Panc1 (cell line): Measurements from ENCODE around the gene ITGAD. TPM values are rescaled to one million over a fixed set of nuclear protein-coding genes. Genes with fewer than 3 reads are reported as not detected.
"Not testable (repeated sequence)": the region's sequence is repeated elsewhere in the genome, so short reads cannot be mapped to it uniquely, and the experiment has no call there.

Source experiments
- ATAC-seq: fragments of 200-7000 bp; cut with Tn5 transposase; 2 replicates; pipeline ENCODE4 v1.9.1; 2020; ENCODE audit warnings: mild to moderate bottlenecking, moderate library complexity
- BruUV-seq: library from RNA; stranded (reverse); fragments of 400-500 nt; replicated peaks from 2 replicates; lab custom pipeline; 2021; lab: Mats Ljungman, UMichigan
- CTCF ChIA-PET: fragments of 300-600 bp; sonication (Branson Sonifier 250); formaldehyde crosslinking; loops from one replicate; lab custom pipeline; 2022; ENCODE audit warnings: antibody characterized with exemption; lab: Charles Lee
- POLR2A ChIA-PET: fragments of 300-600 bp; sonication (Branson Sonifier 250); formaldehyde crosslinking; loops from one replicate; lab custom pipeline; 2022; ENCODE audit warnings: antibody characterized with exemption; lab: Charles Lee
- DNase-seq: peaks from one replicate; pipeline ENCODE4 v3.0.0-alpha.2; 2010; ENCODE audit warnings: low read depth, low spot score
- H3K27ac ChIP-seq: 2 replicates; pipeline ENCODE4 v1.5.1; 2011; ENCODE audit warnings: mild to moderate bottlenecking, low read length, inconsistent platforms
- H3K27me3 ChIP-seq: fragments of 200-500 bp; sonication (Bioruptor generic); 2 replicates; pipeline ENCODE4 v1.6.0; 2014; ENCODE audit warnings: low read length, inconsistent platforms; ENCODE audit not compliant: control insufficient read depth, insufficient read depth
- H3K36me3 ChIP-seq: fragments of 200-500 bp; sonication (Bioruptor generic); 2 replicates; pipeline ENCODE4 v1.5.1; 2014; ENCODE audit warnings: inconsistent platforms, mild to moderate bottlenecking, low read length, moderate library complexity; ENCODE audit not compliant: control insufficient read depth, insufficient read depth
- H3K4me1 ChIP-seq: 2 replicates; pipeline ENCODE4 v1.5.1; 2011; ENCODE audit warnings: inconsistent platforms, mild to moderate bottlenecking, low read length, moderate library complexity; ENCODE audit not compliant: control insufficient read depth, insufficient read depth
- H3K4me3 ChIP-seq, 2 experiments: 2 replicates each; pipeline ENCODE4 v1.5.1; 2011 to 2012; ENCODE audit warnings: low read depth in 2 of 2, low read length in 2 of 2, mild to moderate bottlenecking in 2 of 2, inconsistent platforms in 1 of 2, moderate library complexity in 1 of 2
- H3K9me3 ChIP-seq: fragments of 200-500 bp; sonication (Bioruptor generic); 2 replicates; pipeline ENCODE4 v1.5.1; 2014; ENCODE audit warnings: low read depth, mild to moderate bottlenecking, inconsistent platforms, low read length, moderate library complexity; ENCODE audit not compliant: control insufficient read depth, insufficient read depth
- POLR2AphosphoS5 ChIP-seq: IDR thresholded peaks from 2 replicates; pipeline ENCODE4 v1.6.1; 2012; ENCODE audit warnings: mild to moderate bottlenecking, low read depth, low read length, moderate library complexity
- SIN3A ChIP-seq: IDR thresholded peaks from 2 replicates; pipeline ENCODE4 v1.6.1; 2012; ENCODE audit warnings: low read depth, mild to moderate bottlenecking, low read length, moderate library complexity, borderline replicate concordance; ENCODE audit not compliant: insufficient read depth
- TCF7L2 ChIP-seq: IDR thresholded peaks from 2 replicates; pipeline ENCODE4 v1.6.1; 2011; ENCODE audit warnings: mild to moderate bottlenecking, low read depth, low read length, inconsistent platforms
- in situ Hi-C: cut with HindIII; loops from 2 replicates; pipeline ENCODE4 v1.10.0; 2016; ENCODE audit warnings: low sequenced_read_pairs, low pct_unique_long_range_greater_than_20kb
- intact Hi-C: fragments of 100-400 bp; cut with micrococcal nuclease; formaldehyde crosslinking; loops from one replicate; pipeline ENCODE4 v1.10.0; 2022; ENCODE audit not compliant: unreplicated experiment
- total RNA-seq: library from RNA; stranded (reverse); gene quantifications from one replicate; pipeline ENCODE4 v1.2.1, GENCODE V29; 2021; ENCODE audit not compliant: unreplicated experiment
- TF ChIP-seq, protein P1 (sequence below): fragments of 450-650 bp; IDR thresholded peaks from 2 replicates; pipeline ENCODE4 v1.5.1; 2017; ENCODE audit warnings: mild to moderate bottlenecking
- TF ChIP-seq, protein P2 (sequence below), 2 experiments: IDR thresholded peaks; 2 replicates each; pipeline ENCODE4 v1.6.1; 2011 to 2012; ENCODE audit warnings: low read depth in 2 of 2, control low read depth in 1 of 2, low read length in 1 of 2, mild to moderate bottlenecking in 1 of 2, moderate library complexity in 1 of 2; ENCODE audit not compliant: insufficient read depth in 1 of 2

The ITGAD gene
- total RNA-seq, 1 experiment from 2014 or later = not detected

DNA sequence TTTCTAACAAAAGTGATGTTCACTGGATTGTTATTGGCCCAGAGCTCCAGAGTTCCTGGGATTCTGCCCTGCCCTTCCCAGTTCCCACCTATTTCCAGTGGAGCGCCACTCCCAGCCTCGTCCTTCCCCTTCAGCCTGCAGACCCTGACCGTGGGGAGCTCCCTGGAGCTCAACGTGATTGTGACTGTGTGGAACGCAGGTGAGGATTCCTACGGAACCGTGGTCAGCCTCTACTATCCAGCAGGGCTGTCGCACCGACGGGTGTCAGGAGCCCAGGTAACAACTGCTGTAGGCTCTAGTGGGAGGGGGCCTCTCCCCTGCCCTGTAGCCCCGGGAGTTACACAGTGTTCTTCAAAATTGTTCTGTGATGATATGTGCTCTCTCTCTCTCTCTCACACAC, 23.2 kb downstream of the ITGAD start:
- in situ Hi-C loops = no loop called here
- Histone ChIP-seq H3K27ac (no peak overlapping the region), H3K9me3 (no peaks in the 10 kb centered on the region), H3K27me3 (no peaks in the 10 kb centered on the region), H3K36me3 (no peaks in the 10 kb centered on the region), H3K4me1 (no peaks in the 10 kb centered on the region), H3K4me3 (no peak overlapping the region)
- no peak for DNase-seq
- no peak for ATAC-seq
- CTCF ChIA-PET = interaction anchor here (0.5 kb wide), 1 partner anchor 361 kb away, joined by 4 read pairs; no protein-coding TSS in a partner anchor
- intact Hi-C loops = no loop called here
- POLR2A ChIA-PET = no interaction called here
- no TSS peak for BruUV-seq
- TF ChIP-seq, protein P1, sequence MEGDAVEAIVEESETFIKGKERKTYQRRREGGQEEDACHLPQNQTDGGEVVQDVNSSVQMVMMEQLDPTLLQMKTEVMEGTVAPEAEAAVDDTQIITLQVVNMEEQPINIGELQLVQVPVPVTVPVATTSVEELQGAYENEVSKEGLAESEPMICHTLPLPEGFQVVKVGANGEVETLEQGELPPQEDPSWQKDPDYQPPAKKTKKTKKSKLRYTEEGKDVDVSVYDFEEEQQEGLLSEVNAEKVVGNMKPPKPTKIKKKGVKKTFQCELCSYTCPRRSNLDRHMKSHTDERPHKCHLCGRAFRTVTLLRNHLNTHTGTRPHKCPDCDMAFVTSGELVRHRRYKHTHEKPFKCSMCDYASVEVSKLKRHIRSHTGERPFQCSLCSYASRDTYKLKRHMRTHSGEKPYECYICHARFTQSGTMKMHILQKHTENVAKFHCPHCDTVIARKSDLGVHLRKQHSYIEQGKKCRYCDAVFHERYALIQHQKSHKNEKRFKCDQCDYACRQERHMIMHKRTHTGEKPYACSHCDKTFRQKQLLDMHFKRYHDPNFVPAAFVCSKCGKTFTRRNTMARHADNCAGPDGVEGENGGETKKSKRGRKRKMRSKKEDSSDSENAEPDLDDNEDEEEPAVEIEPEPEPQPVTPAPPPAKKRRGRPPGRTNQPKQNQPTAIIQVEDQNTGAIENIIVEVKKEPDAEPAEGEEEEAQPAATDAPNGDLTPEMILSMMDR = no peak
- TF ChIP-seq, protein P2, sequence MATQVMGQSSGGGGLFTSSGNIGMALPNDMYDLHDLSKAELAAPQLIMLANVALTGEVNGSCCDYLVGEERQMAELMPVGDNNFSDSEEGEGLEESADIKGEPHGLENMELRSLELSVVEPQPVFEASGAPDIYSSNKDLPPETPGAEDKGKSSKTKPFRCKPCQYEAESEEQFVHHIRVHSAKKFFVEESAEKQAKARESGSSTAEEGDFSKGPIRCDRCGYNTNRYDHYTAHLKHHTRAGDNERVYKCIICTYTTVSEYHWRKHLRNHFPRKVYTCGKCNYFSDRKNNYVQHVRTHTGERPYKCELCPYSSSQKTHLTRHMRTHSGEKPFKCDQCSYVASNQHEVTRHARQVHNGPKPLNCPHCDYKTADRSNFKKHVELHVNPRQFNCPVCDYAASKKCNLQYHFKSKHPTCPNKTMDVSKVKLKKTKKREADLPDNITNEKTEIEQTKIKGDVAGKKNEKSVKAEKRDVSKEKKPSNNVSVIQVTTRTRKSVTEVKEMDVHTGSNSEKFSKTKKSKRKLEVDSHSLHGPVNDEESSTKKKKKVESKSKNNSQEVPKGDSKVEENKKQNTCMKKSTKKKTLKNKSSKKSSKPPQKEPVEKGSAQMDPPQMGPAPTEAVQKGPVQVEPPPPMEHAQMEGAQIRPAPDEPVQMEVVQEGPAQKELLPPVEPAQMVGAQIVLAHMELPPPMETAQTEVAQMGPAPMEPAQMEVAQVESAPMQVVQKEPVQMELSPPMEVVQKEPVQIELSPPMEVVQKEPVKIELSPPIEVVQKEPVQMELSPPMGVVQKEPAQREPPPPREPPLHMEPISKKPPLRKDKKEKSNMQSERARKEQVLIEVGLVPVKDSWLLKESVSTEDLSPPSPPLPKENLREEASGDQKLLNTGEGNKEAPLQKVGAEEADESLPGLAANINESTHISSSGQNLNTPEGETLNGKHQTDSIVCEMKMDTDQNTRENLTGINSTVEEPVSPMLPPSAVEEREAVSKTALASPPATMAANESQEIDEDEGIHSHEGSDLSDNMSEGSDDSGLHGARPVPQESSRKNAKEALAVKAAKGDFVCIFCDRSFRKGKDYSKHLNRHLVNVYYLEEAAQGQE (IDR thresholded peaks at IDR 0.05; ENCODE audit: insufficient read depth in 1 of 2, low read depth in 2 of 2, low read length in 1 of 2) = no peak

- in situ Hi-C loops, BruUV-seq, H3K4me3 ChIP-seq, H3K27ac ChIP-seq, H3K36me3 ChIP-seq, intact Hi-C loops, ATAC-seq, H3K9me3 ChIP-seq, H3K4me1 ChIP-seq, CTCF ChIA-PET, H3K27me3 ChIP-seq, DNase-seq, POLR2A ChIA-PET: not testable (repeated sequence)
Measured at GRCh38 chr16:31417036-31417435, 23.9 kb downstream of the ITGAD start.

DNA sequence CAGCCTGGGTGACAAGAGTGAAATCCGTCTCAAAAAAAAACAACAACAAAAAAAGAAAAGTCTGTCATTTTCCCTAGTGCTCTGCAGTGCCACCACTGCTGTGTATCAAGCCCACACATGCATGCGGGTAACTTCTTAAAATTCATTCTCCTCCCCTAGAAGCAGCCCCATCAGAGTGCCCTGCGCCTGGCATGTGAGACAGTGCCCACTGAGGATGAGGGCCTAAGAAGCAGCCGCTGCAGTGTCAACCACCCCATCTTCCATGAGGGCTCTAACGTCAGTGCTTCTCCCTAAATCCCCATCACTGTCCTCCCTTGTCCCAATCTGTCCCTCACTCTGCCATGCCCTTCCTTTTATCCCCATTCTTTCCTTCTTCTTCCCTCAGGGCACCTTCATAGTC, 24.8 kb downstream of the ITGAD start:
- intact Hi-C loops (no loop called here), in situ Hi-C loops (no loop called here)
- H3K27me3 ChIP-seq = no peaks in the 10 kb centered on the region
- H3K27ac ChIP-seq = no peak overlapping the region
- ATAC-seq (no peak), DNase-seq (no peak)
- H3K4me3 ChIP-seq = no peak overlapping the region
- TF ChIP-seq POLR2AphosphoS5 = no peak
- no peak for TF ChIP-seq TCF7L2
- TF ChIP-seq, protein P1 = no peak
- TF ChIP-seq, protein P2 (IDR thresholded peaks at IDR 0.05; ENCODE audit: insufficient read depth in 1 of 2, low read depth in 2 of 2, low read length in 1 of 2) = no peak
- no peak for TF ChIP-seq SIN3A
- ChIA-PET CTCF (no interaction called here), POLR2A (interaction anchor here (0.5 kb wide), 1 partner anchor 20 kb away, joined by 4 read pairs; no protein-coding TSS in a partner anchor)
- no peaks in the 10 kb centered on the region for H3K9me3 ChIP-seq
- BruUV-seq = no TSS peak
- no peaks in the 10 kb centered on the region for H3K4me1 ChIP-seq
- H3K36me3 ChIP-seq = no peaks in the 10 kb centered on the region
